Peyer's patch (tissue), 4 donors: ENCODE measurements around the gene MRPS16.

Experiments used
- POLR2A ChIP-seq, 2 donors: fragments of 450-650 bp; IDR thresholded peaks; one replicate each; pipeline ENCODE4 v1.5.1; 2017; ENCODE audit warnings: antibody characterized with exemption in 2 of 2, mild to moderate bottlenecking in 2 of 2, moderate library complexity in 2 of 2
- TF ChIP-seq, protein P1 (sequence below), 6 experiments: fragments of 450-650 bp in 4 of 6; fragments of 200-600 bp in 2 of 6; sonication (generic) in 1 of 6; IDR thresholded peaks; one replicate each; pipeline ENCODE4 v1.5.1; 2017 to 2019; ENCODE audit warnings: antibody characterized with exemption in 6 of 6, mild to moderate bottlenecking in 3 of 6, moderate library complexity in 1 of 6

- TF ChIP-seq, protein P1, sequence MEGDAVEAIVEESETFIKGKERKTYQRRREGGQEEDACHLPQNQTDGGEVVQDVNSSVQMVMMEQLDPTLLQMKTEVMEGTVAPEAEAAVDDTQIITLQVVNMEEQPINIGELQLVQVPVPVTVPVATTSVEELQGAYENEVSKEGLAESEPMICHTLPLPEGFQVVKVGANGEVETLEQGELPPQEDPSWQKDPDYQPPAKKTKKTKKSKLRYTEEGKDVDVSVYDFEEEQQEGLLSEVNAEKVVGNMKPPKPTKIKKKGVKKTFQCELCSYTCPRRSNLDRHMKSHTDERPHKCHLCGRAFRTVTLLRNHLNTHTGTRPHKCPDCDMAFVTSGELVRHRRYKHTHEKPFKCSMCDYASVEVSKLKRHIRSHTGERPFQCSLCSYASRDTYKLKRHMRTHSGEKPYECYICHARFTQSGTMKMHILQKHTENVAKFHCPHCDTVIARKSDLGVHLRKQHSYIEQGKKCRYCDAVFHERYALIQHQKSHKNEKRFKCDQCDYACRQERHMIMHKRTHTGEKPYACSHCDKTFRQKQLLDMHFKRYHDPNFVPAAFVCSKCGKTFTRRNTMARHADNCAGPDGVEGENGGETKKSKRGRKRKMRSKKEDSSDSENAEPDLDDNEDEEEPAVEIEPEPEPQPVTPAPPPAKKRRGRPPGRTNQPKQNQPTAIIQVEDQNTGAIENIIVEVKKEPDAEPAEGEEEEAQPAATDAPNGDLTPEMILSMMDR (IDR thresholded peaks at IDR 0.05), result no peak
- TF ChIP-seq POLR2A (IDR thresholded peaks at IDR 0.05), result no peak
These were observed 24.2 kb downstream of the MRPS16 start for GRCh38 chr10:73228247-73228646.
